ENCODE data around the gene SLC35D3. TPM values are rescaled to one million over a fixed set of nuclear protein-coding genes. Genes with fewer than 3 reads are reported as not detected.

SLC35D3 gene, protein sequence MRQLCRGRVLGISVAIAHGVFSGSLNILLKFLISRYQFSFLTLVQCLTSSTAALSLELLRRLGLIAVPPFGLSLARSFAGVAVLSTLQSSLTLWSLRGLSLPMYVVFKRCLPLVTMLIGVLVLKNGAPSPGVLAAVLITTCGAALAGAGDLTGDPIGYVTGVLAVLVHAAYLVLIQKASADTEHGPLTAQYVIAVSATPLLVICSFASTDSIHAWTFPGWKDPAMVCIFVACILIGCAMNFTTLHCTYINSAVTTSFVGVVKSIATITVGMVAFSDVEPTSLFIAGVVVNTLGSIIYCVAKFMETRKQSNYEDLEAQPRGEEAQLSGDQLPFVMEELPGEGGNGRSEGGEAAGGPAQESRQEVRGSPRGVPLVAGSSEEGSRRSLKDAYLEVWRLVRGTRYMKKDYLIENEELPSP
- total RNA-seq (not detected in 2 replicates), polyA plus RNA-seq (not detected in 2 replicates), polyA minus RNA-seq (0.14 TPM in 1 of 2 replicates, not detected in the other)
- total RNA-seq (2013), result 0.02 TPM

DNA sequence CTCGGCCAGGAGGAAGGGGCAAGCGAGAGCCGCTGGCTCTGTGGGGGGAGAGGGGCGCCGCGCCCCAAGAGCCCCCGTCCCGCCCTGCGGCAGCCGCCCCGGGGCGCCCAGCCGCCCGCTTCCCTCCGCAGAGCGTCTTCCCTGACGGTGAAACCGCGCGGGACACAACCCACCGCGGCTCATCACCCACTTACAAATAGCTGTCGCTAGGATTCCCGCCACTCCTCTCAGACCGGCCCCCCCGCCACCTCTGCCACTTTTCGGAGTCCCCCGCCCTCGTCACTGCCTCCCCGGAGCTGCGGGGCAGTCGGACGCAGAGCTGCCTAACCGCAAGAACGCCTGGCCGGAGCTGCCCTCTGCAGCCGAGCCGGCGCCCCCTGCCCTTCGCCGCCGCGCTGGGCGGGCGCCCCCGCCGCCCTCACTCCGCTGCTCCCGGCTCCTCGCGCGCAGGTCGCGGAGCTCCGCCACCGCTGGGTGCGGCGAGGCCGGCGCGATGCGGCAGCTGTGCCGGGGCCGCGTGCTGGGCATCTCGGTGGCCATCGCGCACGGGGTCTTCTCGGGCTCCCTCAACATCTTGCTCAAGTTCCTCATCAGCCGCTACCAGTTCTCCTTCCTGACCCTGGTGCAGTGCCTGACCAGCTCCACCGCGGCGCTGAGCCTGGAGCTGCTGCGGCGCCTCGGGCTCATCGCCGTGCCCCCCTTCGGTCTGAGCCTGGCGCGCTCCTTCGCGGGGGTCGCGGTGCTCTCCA lies at the start of gene SLC35D3:
Gene SLC35D3 (plus strand): TSS at position 366 of the 749 bp plus-strand sequence. CDS start 128 bp downstream, at position 494.
- Mint-ChIP-seq H3K27me3 (peaks cover 42% of the 10 kb centered on the region), H3K9me3 (ENCODE audit: insufficient read depth) (no peaks in the 10 kb centered on the region), H3K4me3 (peak within 1 kb of the TSS; percentile 89), H3K27ac (peak within 1 kb of the TSS; percentile 50), H3K4me1 (peaks cover 30% of the 10 kb centered on the region)
- intact Hi-C loops (cut with micrococcal nuclease), result loop anchor here (10.0 kb wide), 2 partner anchors 97 to 127 kb away; partner anchors contain the start of genes MAP3K5 and PEX7
- no peaks in the 10 kb centered on the region for H3K36me3 ChIP-seq (replicated peaks in 1 of 2; ENCODE audit: control extremely low read depth in 1 of 2, control insufficient read depth in 1 of 2, extremely low read depth in 1 of 2, insufficient read depth in 2 of 2, low read length in 1 of 2)
- H3K9ac ChIP-seq (ENCODE audit: low read length), result peak within 1 kb of the TSS; percentile 66
- no peak within 1 kb of the TSS for H3K27ac ChIP-seq (ENCODE audit: low read length in 2 of 2)
- H3K27me3 ChIP-seq (replicated peaks in 1 of 4; ENCODE audit: control extremely low read depth in 1 of 4, control insufficient read depth in 3 of 4, insufficient read depth in 4 of 4, low read length in 3 of 4), result peaks cover 0 to 57% (median 32%) of the 10 kb centered on the region in 4 experiments
- H3K79me2 ChIP-seq (ENCODE audit: control insufficient read depth, insufficient read depth, low read length), result no peaks in the 10 kb centered on the region
- peak within 1 kb of the TSS; percentile 60 for H2AFZ ChIP-seq (ENCODE audit: insufficient read depth, low read depth, low read length, poor library complexity, severe bottlenecking)
- H3K9me3 ChIP-seq (ENCODE audit: control extremely low read depth in 1 of 3, control insufficient read depth in 2 of 3, insufficient read depth in 1 of 3, low read length in 2 of 3), result peaks cover 0 to 27% (median 0%) of the 10 kb centered on the region in 3 donors
- ChIA-PET CTCF (interaction anchor here (0.6 to 2.2 kb wide), 3 partner anchors 59 to 1778 kb away, joined by 3 to 17 read pairs (median 4); no protein-coding TSS in a partner anchor), POLR2A (interaction anchor here (0.6 kb wide), 1 partner anchor 456 kb away, joined by 3 read pairs; no protein-coding TSS in a partner anchor)
- no peak for TF ChIP-seq CTCF (IDR thresholded peaks at IDR 0.05)
- TF ChIP-seq EZH2 (IDR thresholded peaks at IDR 0.05; ENCODE audit: borderline replicate concordance, insufficient read depth, low read depth, low read length, poor library complexity, severe bottlenecking), result no peak
- WGBS (ENCODE audit: insufficient coverage), result 2% methylated on average over 81 of the region's 86 CpGs
- DNase-seq (peak; percentile 62), ATAC-seq (ENCODE audit: low read depth) (peak; percentile 45)
- peak within 1 kb of the TSS; percentile 16 to 64 (median 50) for H3K4me3 ChIP-seq (ENCODE audit: control extremely low read depth in 1 of 5, extremely low read depth in 1 of 5, insufficient read depth in 1 of 5, low read depth in 2 of 5, low read length in 4 of 5)
- peaks cover 33 to 38% of the 10 kb centered on the region in 2 donors for H3K4me1 ChIP-seq (ENCODE audit: control insufficient read depth in 2 of 2, insufficient read depth in 2 of 2, low read length in 2 of 2)
- peak within 1 kb of the TSS; percentile 98 for H3K4me2 ChIP-seq (replicated peaks; ENCODE audit: low read depth, low read length, poor library complexity, severe bottlenecking)
- H4K20me1 ChIP-seq (ENCODE audit: control insufficient read depth, insufficient read depth, low read length, poor library complexity, severe bottlenecking), result no peaks in the 10 kb centered on the region

All from B cell (primary cell).